Fibroblast of lung (primary cell): ENCODE measurements around the gene C9orf72. TPM values are rescaled to one million over a fixed set of nuclear protein-coding genes. Genes with fewer than 3 reads are reported as not detected.

ENCODE experiments used
- DNase-seq, 2 donors: peaks; one replicate each; pipeline versions ENCODE4 v3.0.0 to v3.0.0-alpha.2; 2010; ENCODE audit warnings: low read depth in 2 of 2
- H2AFZ ChIP-seq: 2 replicates; pipeline ENCODE4 v1.5.1; 2012; ENCODE audit warnings: low read length, control low read depth, inconsistent platforms
- H3K27ac ChIP-seq: 2 replicates; pipeline ENCODE4 v1.5.1; 2011; ENCODE audit warnings: low read length, control low read depth; ENCODE audit not compliant: insufficient read depth
- H3K27me3 ChIP-seq: 2 replicates; pipeline ENCODE4 v1.5.1; 2011; ENCODE audit warnings: mild to moderate bottlenecking, low read length; ENCODE audit not compliant: control insufficient read depth, insufficient read depth
- H3K36me3 ChIP-seq: 2 replicates; pipeline ENCODE4 v1.5.1; 2011; ENCODE audit warnings: low read length; ENCODE audit not compliant: control insufficient read depth, insufficient read depth
- H3K4me1 ChIP-seq: 2 replicates; pipeline ENCODE4 v1.5.1; 2011; ENCODE audit warnings: low read length; ENCODE audit not compliant: control insufficient read depth, insufficient read depth; ENCODE audit errors: extremely low read depth
- H3K4me2 ChIP-seq: 2 replicates; pipeline ENCODE4 v1.5.1; 2011; ENCODE audit warnings: low read length, control low read depth; ENCODE audit not compliant: insufficient read depth; ENCODE audit errors: extremely low read depth
- H3K4me3 ChIP-seq, 4 experiments: fragments of 200-600 bp in 1 of 4; sonication (generic) in 1 of 4; replicated peaks in 1 of 4; 2 replicates each; pipeline ENCODE4 v1.5.1; 2011 to 2016; ENCODE audit warnings: low read length in 4 of 4, low read depth in 3 of 4, mild to moderate bottlenecking in 3 of 4, control low read depth in 2 of 4, inconsistent platforms in 1 of 4, mixed read lengths in 1 of 4; ENCODE audit not compliant: insufficient read depth in 1 of 4; ENCODE audit errors: control extremely low read depth in 1 of 4
- H3K79me2 ChIP-seq: 2 replicates; pipeline ENCODE4 v1.5.1; 2012; ENCODE audit warnings: mild to moderate bottlenecking, low read length, inconsistent platforms; ENCODE audit not compliant: control insufficient read depth, insufficient read depth
- H3K9ac ChIP-seq: 2 replicates; pipeline ENCODE4 v1.5.1; 2011; ENCODE audit warnings: mild to moderate bottlenecking, low read length, control low read depth; ENCODE audit not compliant: insufficient read depth
- H3K9me3 ChIP-seq: 2 replicates; pipeline ENCODE4 v1.5.1; 2012; ENCODE audit warnings: low read depth, low read length; ENCODE audit not compliant: control insufficient read depth, insufficient read depth
- H4K20me1 ChIP-seq: 2 replicates; pipeline ENCODE4 v1.5.1; 2011; ENCODE audit warnings: low read length; ENCODE audit not compliant: control insufficient read depth, insufficient read depth; ENCODE audit errors: extremely low read depth
- CTCF ChIP-seq, 2 donors: IDR thresholded peaks in 1 of 2; conservative IDR thresholded peaks in 1 of 2; 1 replicate in 1 of 2; 2 replicates in 1 of 2; pipeline ENCODE4 v1.5.1; 2011 to 2012; ENCODE audit warnings: low read length in 2 of 2, control low read depth in 1 of 2, inconsistent platforms in 1 of 2, low read depth in 1 of 2, mild to moderate bottlenecking in 1 of 2
- EZH2 ChIP-seq: IDR thresholded peaks from 2 replicates; pipeline ENCODE4 v1.5.1; 2012; ENCODE audit warnings: low read length, control low read depth, mild to moderate bottlenecking; ENCODE audit errors: missing control alignments
- polyA plus RNA-seq, 2 donors: library from polyadenylated mRNA; depleted of rRNA in 1 of 2; stranded (reverse) in 1 of 2; unstranded in 1 of 2; fragments of >200 nt; gene quantifications; 2 replicates each; pipeline ENCODE4 v1.2.1, GENCODE V29; 2011 to 2012; ENCODE audit warnings: missing spikeins in 1 of 2
- total RNA-seq: library from RNA; depleted of rRNA; stranded (reverse); fragments of >200 nt; gene quantifications from 2 replicates; pipeline ENCODE4 v1.2.1, GENCODE V29; 2014

C9orf72 gene
- total and polyA plus RNA-seq, 2 donors (not counting 1 experiment from before 2014, with no cell fraction given): 3.6 to 4.5 TPM

GRCh38 chr9:27538647-27539046, 34.6 kb downstream of the C9orf72 start:
- no peak for TF ChIP-seq CTCF (conservative IDR thresholded peaks at IDR 0.05 in 1 of 2, IDR thresholded peaks at IDR 0.05 in 1 of 2; ENCODE audit: low read depth in 1 of 2, low read length in 2 of 2)
- Histone ChIP-seq H3K36me3 (no peaks in the 10 kb centered on the region), H3K27ac (no peak overlapping the region), H2AFZ (no peak overlapping the region), H3K9me3 (no peaks in the 10 kb centered on the region), H3K9ac (no peak overlapping the region), H4K20me1 (no peaks in the 10 kb centered on the region), H3K4me3 (no peak overlapping the region), H3K79me2 (no peaks in the 10 kb centered on the region), H3K4me1 (peaks cover 7% of the 10 kb centered on the region), H3K27me3 (no peaks in the 10 kb centered on the region), H3K4me2 (no peak overlapping the region)
- DNase-seq: no peak

- no peaks in the 10 kb centered on the region for H3K27me3 ChIP-seq
- DNase-seq: no peak
- no peaks in the 10 kb centered on the region for H3K79me2 ChIP-seq
- no peak overlapping the region for H3K9ac ChIP-seq
- H4K20me1 ChIP-seq: no peaks in the 10 kb centered on the region
- H3K4me1 ChIP-seq: peaks cover 7% of the 10 kb centered on the region
- no peak overlapping the region for H3K27ac ChIP-seq
- no peak overlapping the region for H3K4me3 ChIP-seq
- H2AFZ ChIP-seq: no peak overlapping the region
- no peak overlapping the region for H3K4me2 ChIP-seq
- H3K36me3 ChIP-seq: no peaks in the 10 kb centered on the region
- no peaks in the 10 kb centered on the region for H3K9me3 ChIP-seq
- no peak for TF ChIP-seq EZH2
- TF ChIP-seq CTCF (conservative IDR thresholded peaks at IDR 0.05 in 1 of 2, IDR thresholded peaks at IDR 0.05 in 1 of 2; ENCODE audit: low read depth in 1 of 2, low read length in 2 of 2): no peak
Observed at GRCh38 chr9:27537756-27538155, 35.5 kb downstream of the C9orf72 start.

- no peak overlapping the region for H3K27ac ChIP-seq
- no peaks in the 10 kb centered on the region for H3K36me3 ChIP-seq
- no peaks in the 10 kb centered on the region for H3K79me2 ChIP-seq
- H3K4me3 ChIP-seq: no peak overlapping the region
- no peaks in the 10 kb centered on the region for H3K27me3 ChIP-seq
- TF ChIP-seq EZH2 (no peak), CTCF (conservative IDR thresholded peaks at IDR 0.05 in 1 of 2, IDR thresholded peaks at IDR 0.05 in 1 of 2; ENCODE audit: low read depth in 1 of 2, low read length in 2 of 2) (no peak)
- H3K4me2 ChIP-seq: no peak overlapping the region
- no peak for DNase-seq
- H2AFZ ChIP-seq: no peak overlapping the region
- H3K9me3 ChIP-seq: no peaks in the 10 kb centered on the region
- peaks cover 7% of the 10 kb centered on the region for H3K4me1 ChIP-seq
- no peaks in the 10 kb centered on the region for H4K20me1 ChIP-seq
- H3K9ac ChIP-seq: no peak overlapping the region
Observed at GRCh38 chr9:27537027-27537435, 36.2 kb downstream of the C9orf72 start.
